GM23338 (cell line): Measurements from ENCODE around the gene DTYMK. TPM values are rescaled to one million over a fixed set of nuclear protein-coding genes. Genes with fewer than 3 reads are reported as not detected.

Experiments
- ATAC-seq: fragments of 200-7000 bp; cut with Tn5 transposase; 3 replicates; pipeline ENCODE4 v1.9.1; 2020
- DNase-seq: peaks from one replicate; pipeline ENCODE4 v3.0.0-alpha.2; 2015; ENCODE audit warnings: low spot score
- H2AFZ ChIP-seq: fragments of 200-600 bp; sonication (generic); 2 replicates; pipeline ENCODE4 v1.8.0; 2016; ENCODE audit warnings: antibody characterized with exemption, mild to moderate bottlenecking, moderate library complexity
- H3F3A ChIP-seq: fragments of 200-600 bp; sonication (generic); replicated peaks from 2 replicates; pipeline ENCODE4 v1.8.0; 2017; ENCODE audit warnings: antibody characterized with exemption, mixed run types, low read depth
- H3K27ac ChIP-seq: fragments of 200-600 bp; sonication (generic); 2 replicates; pipeline ENCODE4 v1.6.1; 2016; ENCODE audit warnings: low read depth
- H3K27me3 ChIP-seq: fragments of 200-600 bp; sonication (generic); 2 replicates; pipeline ENCODE4 v1.8.0; 2016; ENCODE audit warnings: mild to moderate bottlenecking, mixed run types, moderate library complexity; ENCODE audit not compliant: insufficient read depth
- H3K36me3 ChIP-seq: fragments of 200-600 bp; sonication (generic); 2 replicates; pipeline ENCODE4 v1.8.0; 2016; ENCODE audit warnings: mild to moderate bottlenecking; ENCODE audit not compliant: insufficient read depth
- H3K4me1 ChIP-seq: fragments of 200-600 bp; sonication (generic); 2 replicates; pipeline ENCODE4 v1.8.0; 2016; ENCODE audit warnings: mild to moderate bottlenecking, moderate library complexity; ENCODE audit not compliant: insufficient read depth
- H3K4me2 ChIP-seq: fragments of 200-600 bp; sonication (generic); 2 replicates; pipeline ENCODE4 v1.7.1; 2017; ENCODE audit warnings: mixed run types
- H3K4me3 ChIP-seq: fragments of 200-600 bp; sonication (generic); 2 replicates; pipeline ENCODE4 v1.6.1; 2016; ENCODE audit warnings: mixed run types
- H3K79me2 ChIP-seq: fragments of 200-600 bp; sonication (generic); replicated peaks from 2 replicates; pipeline ENCODE4 v1.8.0; 2017; ENCODE audit warnings: mild to moderate bottlenecking; ENCODE audit not compliant: insufficient read depth
- H3K9me2 ChIP-seq: fragments of 200-600 bp; sonication (generic); 2 replicates; pipeline ENCODE4 v1.8.0; 2017; ENCODE audit not compliant: insufficient read depth
- H4K20me1 ChIP-seq: fragments of 200-600 bp; sonication (generic); replicated peaks from 2 replicates; pipeline ENCODE4 v1.8.0; 2017; ENCODE audit warnings: mild to moderate bottlenecking; ENCODE audit not compliant: insufficient read depth
- H3K27ac Mint-ChIP-seq: 2 replicates; pipeline ENCODE4 v1.8.0; 2020; ENCODE audit warnings: inconsistent platforms, mild to moderate bottlenecking, moderate library complexity, mixed read lengths
- H3K27me3 Mint-ChIP-seq: 3 replicates; pipeline ENCODE4 v1.8.0; 2022; ENCODE audit warnings: low read depth, mild to moderate bottlenecking, moderate library complexity, mixed read lengths, inconsistent platforms; ENCODE audit not compliant: insufficient read depth, poor library complexity
- H3K36me3 Mint-ChIP-seq: 3 replicates; pipeline ENCODE4 v1.8.0; 2021; ENCODE audit warnings: low read depth, mild to moderate bottlenecking, inconsistent platforms, moderate library complexity, mixed read lengths
- H3K4me1 Mint-ChIP-seq: 3 replicates; pipeline ENCODE4 v1.8.0; 2020; ENCODE audit warnings: mild to moderate bottlenecking, inconsistent platforms, mixed read lengths
- H3K4me3 Mint-ChIP-seq: 3 replicates; pipeline ENCODE4 v1.8.0; 2021; ENCODE audit warnings: moderate library complexity, mild to moderate bottlenecking, inconsistent platforms, mixed read lengths
- H3K9me3 Mint-ChIP-seq: 3 replicates; pipeline ENCODE4 v1.8.0; 2020; ENCODE audit warnings: moderate library complexity, mild to moderate bottlenecking, inconsistent platforms, mixed read lengths
- JUNB ChIP-seq: IDR thresholded peaks from one replicate; pipeline ENCODE4 v1.6.1; 2016; ENCODE audit warnings: antibody characterized with exemption; ENCODE audit not compliant: unreplicated experiment
- STAT1 ChIP-seq: IDR thresholded peaks from one replicate; pipeline ENCODE4 v1.6.1; 2016; ENCODE audit warnings: antibody characterized with exemption; ENCODE audit not compliant: unreplicated experiment
- ZNF114 ChIP-seq: fragments of 250-450 bp; sonication (Bioruptor Pico); IDR thresholded peaks from 2 replicates; pipeline ENCODE4 v1.5.0; 2020; ENCODE audit warnings: mild to moderate bottlenecking, moderate library complexity
- polyA plus RNA-seq: library from polyadenylated mRNA; unstranded; fragments of >200 nt; fragmentation: Nextera tagmentation; extraction: Ambion mirVana; gene quantifications from 2 replicates; pipeline ENCODE4 v1.2.1, GENCODE V29; 2016
- total RNA-seq: library from RNA; depleted of rRNA; stranded (reverse); fragments of >200 nt; shearing (Covaris generic); gene quantifications from 2 replicates; pipeline ENCODE4 v1.2.3, GENCODE V29; 2014
- TF ChIP-seq, protein P1 (sequence below): IDR thresholded peaks from one replicate; pipeline ENCODE4 v1.6.1; 2018; ENCODE audit warnings: antibody characterized with exemption; ENCODE audit not compliant: unreplicated experiment
- TF ChIP-seq, protein P2 (sequence below): fragments of 250-450 bp; sonication (Bioruptor Pico); IDR thresholded peaks from 2 replicates; pipeline ENCODE4 v1.5.0; 2020; ENCODE audit warnings: mild to moderate bottlenecking, moderate library complexity
- TF ChIP-seq, protein P3 (sequence below): IDR thresholded peaks from 2 replicates; pipeline ENCODE4 v1.6.1; 2016; ENCODE audit warnings: antibody characterized with exemption
- TF ChIP-seq, protein P4 (sequence below), 2 experiments: fragments of 200-600 bp in 1 of 2; sonication (generic) in 1 of 2; conservative IDR thresholded peaks; 2 replicates each; pipeline versions ENCODE4 v1.5.1 to v1.6.1; 2016 to 2017; ENCODE audit warnings: antibody characterized with exemption in 2 of 2, low read depth in 2 of 2, mild to moderate bottlenecking in 2 of 2, moderate library complexity in 1 of 2

DTYMK gene
- total and polyA plus RNA-seq, 2 experiments from 2014 or later = 55.4 to 65.4 TPM

DNA sequence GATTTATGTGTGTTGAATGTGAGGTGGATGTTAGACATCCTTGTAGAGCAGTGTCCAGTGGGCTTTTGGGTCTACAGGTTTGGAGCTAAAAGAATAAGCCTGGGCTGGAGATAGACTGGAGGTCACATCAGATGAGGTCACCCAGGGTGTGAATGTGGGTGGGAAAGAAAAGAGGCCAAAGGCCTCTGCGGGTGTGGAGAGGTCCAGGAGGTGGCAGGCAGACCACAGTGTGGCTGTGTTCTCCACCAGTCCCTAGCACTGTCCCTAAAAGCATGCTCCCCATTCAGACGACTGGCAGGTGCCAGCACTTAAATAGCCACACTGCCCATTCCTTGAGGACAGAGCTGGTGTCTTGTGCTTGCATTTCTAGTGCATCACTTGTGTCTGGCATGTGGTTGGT lies 45.0 kb downstream of the DTYMK start (continued):
- TF ChIP-seq, protein P1, sequence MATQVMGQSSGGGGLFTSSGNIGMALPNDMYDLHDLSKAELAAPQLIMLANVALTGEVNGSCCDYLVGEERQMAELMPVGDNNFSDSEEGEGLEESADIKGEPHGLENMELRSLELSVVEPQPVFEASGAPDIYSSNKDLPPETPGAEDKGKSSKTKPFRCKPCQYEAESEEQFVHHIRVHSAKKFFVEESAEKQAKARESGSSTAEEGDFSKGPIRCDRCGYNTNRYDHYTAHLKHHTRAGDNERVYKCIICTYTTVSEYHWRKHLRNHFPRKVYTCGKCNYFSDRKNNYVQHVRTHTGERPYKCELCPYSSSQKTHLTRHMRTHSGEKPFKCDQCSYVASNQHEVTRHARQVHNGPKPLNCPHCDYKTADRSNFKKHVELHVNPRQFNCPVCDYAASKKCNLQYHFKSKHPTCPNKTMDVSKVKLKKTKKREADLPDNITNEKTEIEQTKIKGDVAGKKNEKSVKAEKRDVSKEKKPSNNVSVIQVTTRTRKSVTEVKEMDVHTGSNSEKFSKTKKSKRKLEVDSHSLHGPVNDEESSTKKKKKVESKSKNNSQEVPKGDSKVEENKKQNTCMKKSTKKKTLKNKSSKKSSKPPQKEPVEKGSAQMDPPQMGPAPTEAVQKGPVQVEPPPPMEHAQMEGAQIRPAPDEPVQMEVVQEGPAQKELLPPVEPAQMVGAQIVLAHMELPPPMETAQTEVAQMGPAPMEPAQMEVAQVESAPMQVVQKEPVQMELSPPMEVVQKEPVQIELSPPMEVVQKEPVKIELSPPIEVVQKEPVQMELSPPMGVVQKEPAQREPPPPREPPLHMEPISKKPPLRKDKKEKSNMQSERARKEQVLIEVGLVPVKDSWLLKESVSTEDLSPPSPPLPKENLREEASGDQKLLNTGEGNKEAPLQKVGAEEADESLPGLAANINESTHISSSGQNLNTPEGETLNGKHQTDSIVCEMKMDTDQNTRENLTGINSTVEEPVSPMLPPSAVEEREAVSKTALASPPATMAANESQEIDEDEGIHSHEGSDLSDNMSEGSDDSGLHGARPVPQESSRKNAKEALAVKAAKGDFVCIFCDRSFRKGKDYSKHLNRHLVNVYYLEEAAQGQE = no peak

DNA sequence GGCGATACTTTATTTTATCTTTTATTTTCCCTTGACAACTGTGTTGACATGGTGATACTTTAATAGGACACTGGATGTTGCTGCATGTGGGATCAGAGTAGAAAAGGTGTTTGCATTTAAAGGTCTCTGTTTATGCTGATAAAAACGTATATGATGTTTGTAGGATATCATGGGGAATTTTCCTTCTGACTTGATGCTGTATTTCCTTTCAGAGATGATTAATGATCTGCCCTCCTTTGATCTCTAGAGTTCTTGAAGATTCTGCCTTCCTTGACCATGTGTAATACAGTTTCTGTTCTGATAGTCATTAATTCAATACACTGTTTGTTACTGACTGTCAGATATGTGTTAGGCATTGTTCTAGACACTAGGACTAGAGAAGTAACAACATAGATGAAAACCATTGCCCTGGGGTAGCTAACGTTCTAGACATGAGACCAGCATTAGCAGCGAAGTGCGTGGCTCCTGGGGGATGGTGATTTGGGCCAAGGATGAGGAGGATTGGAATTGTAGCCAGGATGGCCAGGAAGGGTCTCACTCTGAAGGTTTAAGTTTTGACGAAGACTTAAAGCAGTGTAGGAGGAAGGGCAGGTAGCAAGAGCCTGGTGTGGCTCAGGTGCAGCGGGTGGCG lies 46.3 kb downstream of the DTYMK start:
- no peak overlapping the region for H3K27ac ChIP-seq
- H3K27me3 ChIP-seq = no peaks in the 10 kb centered on the region
- DNase-seq = no peak
- H4K20me1 ChIP-seq = peaks cover 50% of the 10 kb centered on the region
- H3K4me1 Mint-ChIP-seq = peaks cover 30% of the 10 kb centered on the region
- H3F3A ChIP-seq = peaks cover 14% of the 10 kb centered on the region
- peaks cover 14% of the 10 kb centered on the region for H3K36me3 ChIP-seq
- H3K4me2 ChIP-seq = no peak overlapping the region
- peaks cover 22% of the 10 kb centered on the region for H3K27me3 Mint-ChIP-seq
- no peak overlapping the region for H3K4me3 ChIP-seq
- no peaks in the 10 kb centered on the region for H3K9me2 ChIP-seq
- H2AFZ ChIP-seq = no peak overlapping the region
- no peak for ATAC-seq
- H3K27ac Mint-ChIP-seq = no peak overlapping the region
- peaks cover 45% of the 10 kb centered on the region for H3K36me3 Mint-ChIP-seq
- peaks cover 25% of the 10 kb centered on the region for H3K4me1 ChIP-seq
- H3K9me3 Mint-ChIP-seq = peaks cover 22% of the 10 kb centered on the region
- peaks cover 86% of the 10 kb centered on the region for H3K79me2 ChIP-seq
- H3K4me3 Mint-ChIP-seq = no peak overlapping the region
- TF ChIP-seq, protein P1 = no peak
- TF ChIP-seq JUNB (no peak), ZNF114 (CRISPR knock-in tag) (no peak), STAT1 (no peak)
- TF ChIP-seq, protein P2, sequence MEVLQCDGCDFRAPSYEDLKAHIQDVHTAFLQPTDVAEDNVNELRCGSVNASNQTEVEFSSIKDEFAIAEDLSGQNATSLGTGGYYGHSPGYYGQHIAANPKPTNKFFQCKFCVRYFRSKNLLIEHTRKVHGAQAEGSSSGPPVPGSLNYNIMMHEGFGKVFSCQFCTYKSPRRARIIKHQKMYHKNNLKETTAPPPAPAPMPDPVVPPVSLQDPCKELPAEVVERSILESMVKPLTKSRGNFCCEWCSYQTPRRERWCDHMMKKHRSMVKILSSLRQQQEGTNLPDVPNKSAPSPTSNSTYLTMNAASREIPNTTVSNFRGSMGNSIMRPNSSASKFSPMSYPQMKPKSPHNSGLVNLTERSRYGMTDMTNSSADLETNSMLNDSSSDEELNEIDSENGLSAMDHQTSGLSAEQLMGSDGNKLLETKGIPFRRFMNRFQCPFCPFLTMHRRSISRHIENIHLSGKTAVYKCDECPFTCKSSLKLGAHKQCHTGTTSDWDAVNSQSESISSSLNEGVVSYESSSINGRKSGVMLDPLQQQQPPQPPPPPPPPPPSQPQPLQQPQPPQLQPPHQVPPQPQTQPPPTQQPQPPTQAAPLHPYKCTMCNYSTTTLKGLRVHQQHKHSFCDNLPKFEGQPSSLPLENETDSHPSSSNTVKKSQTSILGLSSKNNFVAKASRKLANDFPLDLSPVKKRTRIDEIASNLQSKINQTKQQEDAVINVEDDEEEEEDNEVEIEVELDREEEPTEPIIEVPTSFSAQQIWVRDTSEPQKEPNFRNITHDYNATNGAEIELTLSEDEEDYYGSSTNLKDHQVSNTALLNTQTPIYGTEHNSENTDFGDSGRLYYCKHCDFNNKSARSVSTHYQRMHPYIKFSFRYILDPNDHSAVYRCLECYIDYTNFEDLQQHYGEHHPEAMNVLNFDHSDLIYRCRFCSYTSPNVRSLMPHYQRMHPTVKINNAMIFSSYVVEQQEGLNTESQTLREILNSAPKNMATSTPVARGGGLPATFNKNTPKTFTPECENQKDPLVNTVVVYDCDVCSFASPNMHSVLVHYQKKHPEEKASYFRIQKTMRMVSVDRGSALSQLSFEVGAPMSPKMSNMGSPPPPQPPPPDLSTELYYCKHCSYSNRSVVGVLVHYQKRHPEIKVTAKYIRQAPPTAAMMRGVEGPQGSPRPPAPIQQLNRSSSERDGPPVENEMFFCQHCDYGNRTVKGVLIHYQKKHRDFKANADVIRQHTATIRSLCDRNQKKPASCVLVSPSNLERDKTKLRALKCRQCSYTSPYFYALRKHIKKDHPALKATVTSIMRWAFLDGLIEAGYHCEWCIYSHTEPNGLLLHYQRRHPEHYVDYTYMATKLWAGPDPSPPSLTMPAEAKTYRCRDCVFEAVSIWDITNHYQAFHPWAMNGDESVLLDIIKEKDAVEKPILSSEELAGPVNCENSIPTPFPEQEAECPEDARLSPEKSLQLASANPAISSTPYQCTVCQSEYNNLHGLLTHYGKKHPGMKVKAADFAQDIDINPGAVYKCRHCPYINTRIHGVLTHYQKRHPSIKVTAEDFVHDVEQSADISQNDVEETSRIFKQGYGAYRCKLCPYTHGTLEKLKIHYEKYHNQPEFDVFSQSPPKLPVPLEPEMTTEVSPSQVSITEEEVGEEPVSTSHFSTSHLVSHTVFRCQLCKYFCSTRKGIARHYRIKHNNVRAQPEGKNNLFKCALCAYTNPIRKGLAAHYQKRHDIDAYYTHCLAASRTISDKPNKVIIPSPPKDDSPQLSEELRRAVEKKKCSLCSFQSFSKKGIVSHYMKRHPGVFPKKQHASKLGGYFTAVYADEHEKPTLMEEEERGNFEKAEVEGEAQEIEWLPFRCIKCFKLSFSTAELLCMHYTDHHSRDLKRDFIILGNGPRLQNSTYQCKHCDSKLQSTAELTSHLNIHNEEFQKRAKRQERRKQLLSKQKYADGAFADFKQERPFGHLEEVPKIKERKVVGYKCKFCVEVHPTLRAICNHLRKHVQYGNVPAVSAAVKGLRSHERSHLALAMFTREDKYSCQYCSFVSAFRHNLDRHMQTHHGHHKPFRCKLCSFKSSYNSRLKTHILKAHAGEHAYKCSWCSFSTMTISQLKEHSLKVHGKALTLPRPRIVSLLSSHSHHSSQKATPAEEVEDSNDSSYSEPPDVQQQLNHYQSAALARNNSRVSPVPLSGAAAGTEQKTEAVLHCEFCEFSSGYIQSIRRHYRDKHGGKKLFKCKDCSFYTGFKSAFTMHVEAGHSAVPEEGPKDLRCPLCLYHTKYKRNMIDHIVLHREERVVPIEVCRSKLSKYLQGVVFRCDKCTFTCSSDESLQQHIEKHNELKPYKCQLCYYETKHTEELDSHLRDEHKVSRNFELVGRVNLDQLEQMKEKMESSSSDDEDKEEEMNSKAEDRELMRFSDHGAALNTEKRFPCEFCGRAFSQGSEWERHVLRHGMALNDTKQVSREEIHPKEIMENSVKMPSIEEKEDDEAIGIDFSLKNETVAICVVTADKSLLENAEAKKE = no peak
- TF ChIP-seq, protein P3, sequence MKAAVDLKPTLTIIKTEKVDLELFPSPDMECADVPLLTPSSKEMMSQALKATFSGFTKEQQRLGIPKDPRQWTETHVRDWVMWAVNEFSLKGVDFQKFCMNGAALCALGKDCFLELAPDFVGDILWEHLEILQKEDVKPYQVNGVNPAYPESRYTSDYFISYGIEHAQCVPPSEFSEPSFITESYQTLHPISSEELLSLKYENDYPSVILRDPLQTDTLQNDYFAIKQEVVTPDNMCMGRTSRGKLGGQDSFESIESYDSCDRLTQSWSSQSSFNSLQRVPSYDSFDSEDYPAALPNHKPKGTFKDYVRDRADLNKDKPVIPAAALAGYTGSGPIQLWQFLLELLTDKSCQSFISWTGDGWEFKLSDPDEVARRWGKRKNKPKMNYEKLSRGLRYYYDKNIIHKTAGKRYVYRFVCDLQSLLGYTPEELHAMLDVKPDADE = no peak
- TF ChIP-seq, protein P4, sequence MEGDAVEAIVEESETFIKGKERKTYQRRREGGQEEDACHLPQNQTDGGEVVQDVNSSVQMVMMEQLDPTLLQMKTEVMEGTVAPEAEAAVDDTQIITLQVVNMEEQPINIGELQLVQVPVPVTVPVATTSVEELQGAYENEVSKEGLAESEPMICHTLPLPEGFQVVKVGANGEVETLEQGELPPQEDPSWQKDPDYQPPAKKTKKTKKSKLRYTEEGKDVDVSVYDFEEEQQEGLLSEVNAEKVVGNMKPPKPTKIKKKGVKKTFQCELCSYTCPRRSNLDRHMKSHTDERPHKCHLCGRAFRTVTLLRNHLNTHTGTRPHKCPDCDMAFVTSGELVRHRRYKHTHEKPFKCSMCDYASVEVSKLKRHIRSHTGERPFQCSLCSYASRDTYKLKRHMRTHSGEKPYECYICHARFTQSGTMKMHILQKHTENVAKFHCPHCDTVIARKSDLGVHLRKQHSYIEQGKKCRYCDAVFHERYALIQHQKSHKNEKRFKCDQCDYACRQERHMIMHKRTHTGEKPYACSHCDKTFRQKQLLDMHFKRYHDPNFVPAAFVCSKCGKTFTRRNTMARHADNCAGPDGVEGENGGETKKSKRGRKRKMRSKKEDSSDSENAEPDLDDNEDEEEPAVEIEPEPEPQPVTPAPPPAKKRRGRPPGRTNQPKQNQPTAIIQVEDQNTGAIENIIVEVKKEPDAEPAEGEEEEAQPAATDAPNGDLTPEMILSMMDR (conservative IDR thresholded peaks at IDR 0.05; ENCODE audit: low read depth in 2 of 2) = no peak
